GM18868 (cell line): ENCODE results near the gene GRHL3.

Experiments
- ATAC-seq: cut with Tn5 transposase; IDR thresholded peaks from one replicate; pipeline ENCODE4 v1.9.1; 2021; ENCODE audit warnings: mild to moderate bottlenecking, moderate library complexity; ENCODE audit not compliant: unreplicated experiment

Gene GRHL3

GRCh38 chr1:24292887-24293286, 26.3 kb upstream of the GRHL3 start:
- ATAC-seq = no peak

GRCh38 chr1:24293392-24294227, 25.5 kb upstream of the GRHL3 start:
- ATAC-seq = no peak

- ATAC-seq = no peak
Measured at GRCh38 chr1:24294228-24294672, 24.9 kb upstream of the GRHL3 start.

- ATAC-seq = no peak
Measured at GRCh38 chr1:24294716-24295371, 24.3 kb upstream of the GRHL3 start.

- ATAC-seq = no peak
Measured at GRCh38 chr1:24295535-24295934, 23.6 kb upstream of the GRHL3 start.

- no peak for ATAC-seq
Measured at GRCh38 chr1:24297187-24297851, 21.8 kb upstream of the GRHL3 start.

- no peak for ATAC-seq
Measured at GRCh38 chr1:24297852-24298232, 21.3 kb upstream of the GRHL3 start.

GRCh38 chr1:24298606-24299005, 20.6 kb upstream of the GRHL3 start:
- ATAC-seq = no peak

- no peak for ATAC-seq
Measured at GRCh38 chr1:24299901-24300300, 19.3 kb upstream of the GRHL3 start.

- no peak for ATAC-seq
Measured at GRCh38 chr1:24300971-24301784, 18.0 kb upstream of the GRHL3 start.

- no peak for ATAC-seq
Measured at GRCh38 chr1:24301785-24302175, 17.4 kb upstream of the GRHL3 start.

- no peak for ATAC-seq
Measured at GRCh38 chr1:24302209-24302611, 16.9 kb upstream of the GRHL3 start.

- no peak for ATAC-seq
Measured at GRCh38 chr1:24303600-24303999, 15.6 kb upstream of the GRHL3 start.

- ATAC-seq = no peak
Measured at GRCh38 chr1:24304763-24305162, 14.4 kb upstream of the GRHL3 start.

GRCh38 chr1:24308365-24309015, 10.7 kb upstream of the GRHL3 start:
- ATAC-seq = no peak

GRCh38 chr1:24309762-24310485, 9.2 kb upstream of the GRHL3 start:
- no peak for ATAC-seq

- ATAC-seq = no peak
Measured at GRCh38 chr1:24311234-24311633, 7.9 kb upstream of the GRHL3 start.

- no peak for ATAC-seq
Measured at GRCh38 chr1:24311741-24312140, 7.4 kb upstream of the GRHL3 start.

GRCh38 chr1:24315391-24315790, 3.8 kb upstream of the GRHL3 start:
- ATAC-seq = no peak

GRCh38 chr1:24316645-24317044, 2.5 kb upstream of the GRHL3 start:
- no peak for ATAC-seq
